HG03558 (cell line): ENCODE measurements around the gene ACBD6.
A peak's percentile ranks its signal among the peaks of the same experiment; 100 is the strongest.

Source experiments
- ATAC-seq: cut with Tn5 transposase; IDR thresholded peaks from one replicate; pipeline ENCODE4 v1.9.1; 2021; ENCODE audit warnings: moderate number of reproducible peaks; ENCODE audit not compliant: unreplicated experiment; ENCODE audit errors: extremely low read depth

The ACBD6 gene

GRCh38 chr1:180527101-180527669 lies 24.8 kb upstream of the ACBD6 start:
- no peak for ATAC-seq

- ATAC-seq = no peak
Measured at GRCh38 chr1:180525715-180526039, 23.3 kb upstream of the ACBD6 start.

- ATAC-seq = no peak
Measured at GRCh38 chr1:180524915-180525714, 22.7 kb upstream of the ACBD6 start.

GRCh38 chr1:180524160-180524914 lies 22.0 kb upstream of the ACBD6 start:
- ATAC-seq = no peak

- no peak for ATAC-seq
Measured at GRCh38 chr1:180522213-180522515, 19.8 kb upstream of the ACBD6 start.

- ATAC-seq = no peak
Measured at GRCh38 chr1:180521474-180522212, 19.3 kb upstream of the ACBD6 start.

GRCh38 chr1:180519846-180520245 lies 17.5 kb upstream of the ACBD6 start:
- no peak for ATAC-seq

GRCh38 chr1:180515857-180516388 lies 13.5 kb upstream of the ACBD6 start:
- no peak for ATAC-seq

- no peak for ATAC-seq
Measured at GRCh38 chr1:180515364-180515763, 13.0 kb upstream of the ACBD6 start.

- ATAC-seq = no peak
Measured at GRCh38 chr1:180513531-180513930, 11.2 kb upstream of the ACBD6 start.

- ATAC-seq = no peak
Measured at GRCh38 chr1:180510882-180511281, 8.5 kb upstream of the ACBD6 start.

GRCh38 chr1:180508725-180509097 lies 6.3 kb upstream of the ACBD6 start:
- ATAC-seq = no peak

GRCh38 chr1:180507795-180508724 lies 5.7 kb upstream of the ACBD6 start:
- ATAC-seq = no peak

- no peak for ATAC-seq
Measured at GRCh38 chr1:180505732-180506335, 3.5 kb upstream of the ACBD6 start.

GRCh38 chr1:180504186-180504585 lies 1.8 kb upstream of the ACBD6 start:
- no peak for ATAC-seq

GRCh38 chr1:180503280-180503862 lies 994 bp upstream of the ACBD6 start:
- no peak for ATAC-seq

- ATAC-seq = peak; percentile 14
Measured at GRCh38 chr1:180501865-180502360, 464 bp downstream of the ACBD6 start.

GRCh38 chr1:180500689-180501088 lies 1.7 kb downstream of the ACBD6 start:
- no peak for ATAC-seq

- ATAC-seq = no peak
Measured at GRCh38 chr1:180498594-180498993, 3.8 kb downstream of the ACBD6 start.
